ENCODE measurements around the gene CFAP221.

The CFAP221 gene

DNA sequence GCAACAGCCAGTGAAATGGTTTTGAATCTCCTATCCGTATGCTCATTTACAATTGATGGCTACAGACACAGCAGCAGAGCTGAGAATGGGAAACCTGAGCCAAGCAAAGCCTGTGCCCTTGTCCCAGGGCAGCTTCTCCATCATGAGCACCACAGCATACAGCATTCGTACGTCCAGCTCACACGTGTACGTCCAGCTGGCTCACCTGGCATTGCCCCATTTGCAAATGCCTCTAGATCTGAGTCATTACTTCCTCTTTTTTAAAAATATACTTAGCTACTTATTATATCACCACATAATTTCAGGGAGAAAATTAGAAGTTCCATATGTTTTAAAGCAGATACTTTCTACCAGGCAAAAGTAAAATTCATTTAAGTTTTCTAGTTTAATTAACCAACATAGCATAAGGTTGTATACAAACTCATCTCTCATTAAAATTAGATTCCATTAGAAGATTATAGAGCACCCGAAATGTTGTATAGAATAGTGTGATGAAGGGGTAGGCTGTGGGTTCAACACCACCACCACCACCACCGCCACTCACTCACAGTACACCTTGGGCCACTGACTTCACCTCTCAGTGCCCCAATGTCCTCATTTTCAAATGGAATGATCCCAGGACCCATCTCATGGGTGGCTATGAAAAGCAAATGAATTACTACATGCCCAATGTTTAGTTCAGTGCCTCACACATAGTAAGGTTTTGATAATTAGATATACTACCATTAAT, 103.4 kb downstream of the CFAP221 start:
- no peak for DNase-seq

DNA sequence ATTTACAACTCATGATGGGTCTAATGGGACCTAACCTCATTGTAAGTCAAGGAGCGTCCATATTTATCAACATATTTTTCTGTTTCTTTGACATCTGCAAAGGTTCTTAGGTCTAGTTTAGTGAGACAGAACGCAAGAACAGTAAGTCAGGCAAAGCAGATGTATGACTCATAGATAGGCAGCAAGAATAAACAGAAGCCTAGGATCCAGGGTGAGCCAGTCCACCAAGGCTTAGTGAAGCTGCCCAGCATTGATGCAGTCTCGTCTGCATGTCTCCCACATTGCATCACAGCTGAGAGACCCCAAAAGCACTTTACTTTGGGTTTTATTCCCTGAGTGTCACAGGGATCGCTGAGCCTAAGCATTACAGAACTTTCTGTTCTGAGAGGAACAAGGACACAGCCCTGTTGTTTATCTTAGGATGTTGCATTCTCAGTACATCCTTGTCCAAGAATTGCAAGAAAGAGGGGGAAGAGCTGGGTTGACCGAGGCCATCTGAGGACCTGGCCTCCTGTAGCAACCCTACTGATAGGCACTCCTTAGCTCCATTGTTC, 105.2 kb downstream of the CFAP221 start:
- no peak for DNase-seq

DNA sequence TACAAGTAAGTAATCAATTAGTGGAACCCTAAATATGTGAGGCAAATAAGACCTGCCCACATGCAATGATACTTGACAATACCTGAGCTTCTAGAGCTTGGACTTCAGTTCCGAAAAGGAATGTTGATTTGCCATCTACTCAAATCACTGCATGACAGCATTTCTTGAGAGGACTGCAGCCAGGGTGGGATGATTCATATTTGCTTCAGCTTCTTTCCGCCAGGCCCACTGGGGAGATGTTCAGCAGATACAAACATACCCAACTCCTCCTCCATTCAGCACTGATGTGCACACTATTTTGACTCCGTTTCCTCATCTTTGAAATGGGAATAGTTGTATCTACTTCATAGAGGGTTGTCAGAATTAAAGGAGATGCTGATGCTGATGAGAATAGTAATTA, 106.0 kb downstream of the CFAP221 start:
- no peak for DNase-seq

DNA sequence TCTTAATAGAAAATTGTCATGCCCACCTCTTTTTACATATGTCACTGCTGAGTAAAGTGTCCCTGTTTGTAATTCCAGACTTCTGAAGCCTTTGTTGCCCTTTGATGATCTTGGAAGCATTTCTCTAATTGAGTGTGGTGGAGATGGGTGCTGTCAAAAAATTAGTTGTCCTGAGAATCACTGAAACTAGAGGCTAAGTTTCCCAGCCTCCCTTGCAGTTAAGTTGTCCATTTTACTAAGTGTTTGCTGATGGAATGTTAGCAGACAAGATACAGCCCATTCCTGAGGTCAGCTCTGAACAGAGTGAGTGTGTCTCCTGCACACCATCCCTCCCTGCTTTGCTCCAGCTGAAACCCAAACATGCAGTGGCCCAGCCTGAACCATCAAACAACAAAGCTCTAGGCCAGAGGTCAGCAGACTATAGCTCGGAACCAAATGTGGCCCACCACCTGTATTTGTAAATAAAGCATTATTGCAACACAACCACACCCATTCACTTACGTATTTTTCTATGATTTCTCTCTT, 106.7 kb downstream of the CFAP221 start:
- no peak for DNase-seq

DNA sequence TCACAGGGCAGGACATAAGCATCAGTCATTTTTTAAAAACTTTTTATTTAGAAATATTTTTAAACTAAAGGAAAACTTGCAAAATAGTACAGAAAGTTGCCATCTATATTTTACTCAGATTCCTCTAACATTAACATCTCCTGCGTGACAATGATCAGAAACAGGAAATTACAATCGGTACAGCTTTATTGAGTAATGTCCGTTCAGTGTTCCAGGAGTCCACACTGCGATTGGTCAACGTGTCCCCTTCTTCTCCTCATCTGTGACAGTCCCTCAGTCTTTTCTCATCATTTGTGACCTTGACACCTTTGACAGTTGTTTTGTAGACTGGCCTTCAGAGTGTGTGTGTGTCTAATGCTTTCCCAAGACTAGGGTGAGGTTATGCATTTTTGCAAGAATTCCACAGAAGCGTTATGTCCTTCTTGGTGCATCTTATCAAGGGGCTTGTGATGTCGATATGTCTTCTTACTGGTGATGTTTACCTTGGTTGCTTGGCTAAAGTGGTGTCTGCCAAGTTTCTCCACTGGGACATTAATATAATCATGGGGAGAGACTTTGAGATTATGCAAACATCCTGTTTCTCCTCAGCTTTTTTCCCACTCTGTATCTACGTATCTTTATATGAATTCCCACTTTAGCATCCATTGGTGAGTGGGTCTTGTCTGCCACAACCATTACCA, 113.4 kb downstream of the CFAP221 start:
- no peak for DNase-seq

DNA sequence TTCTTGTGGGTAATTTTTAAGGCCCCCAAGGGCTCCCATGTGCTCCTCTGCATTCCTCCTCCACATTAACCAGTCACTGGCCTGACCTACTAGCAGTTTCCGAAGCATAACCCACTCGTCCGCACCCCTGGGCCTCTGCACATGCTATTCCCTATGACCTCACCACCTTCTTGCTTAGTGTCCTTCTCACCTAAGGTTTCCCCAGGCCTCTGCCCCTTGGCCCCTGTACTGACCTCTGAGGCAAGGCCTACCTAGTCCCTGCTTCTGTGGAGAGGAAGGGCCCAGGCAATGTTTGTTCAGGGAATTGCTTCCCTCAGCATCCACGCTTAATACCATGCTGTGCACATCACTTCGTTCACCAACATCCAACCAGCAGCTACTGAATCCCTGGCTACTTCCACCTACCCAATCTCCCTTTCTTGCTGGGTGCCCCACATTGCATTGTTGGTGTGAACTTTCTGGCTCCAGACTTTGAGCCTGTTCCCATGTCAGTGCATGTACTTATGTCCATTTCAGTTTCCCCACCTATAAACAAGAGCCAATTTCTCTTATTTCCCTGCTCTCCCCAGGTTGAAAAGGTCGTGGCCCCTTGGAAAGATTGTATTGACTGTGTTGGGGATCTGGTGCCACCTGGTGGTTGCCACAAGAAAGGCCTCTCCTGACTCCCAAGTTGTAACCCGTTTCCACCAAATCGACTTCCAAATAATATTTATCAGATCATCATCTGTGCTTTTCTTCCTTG, 115.5 kb downstream of the CFAP221 start:
- peak in 1 of 2 experiments; percentile 21 for DNase-seq

DNA sequence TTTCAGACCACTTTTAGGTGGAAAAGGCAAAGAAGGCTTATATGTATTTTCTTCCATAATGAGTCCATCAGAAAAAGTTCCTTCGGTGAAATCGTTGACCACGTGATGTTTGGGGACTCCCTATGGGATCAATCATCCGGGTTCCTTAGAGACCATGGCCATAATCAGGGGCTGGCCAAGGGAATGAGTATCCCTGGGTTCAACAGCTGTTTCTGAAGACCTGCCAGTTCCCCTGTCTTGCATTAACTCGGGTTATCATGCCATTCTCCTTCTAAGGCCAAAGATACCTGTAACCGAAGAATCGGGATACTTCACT, 116.1 kb downstream of the CFAP221 start:
- no peak for DNase-seq

DNA sequence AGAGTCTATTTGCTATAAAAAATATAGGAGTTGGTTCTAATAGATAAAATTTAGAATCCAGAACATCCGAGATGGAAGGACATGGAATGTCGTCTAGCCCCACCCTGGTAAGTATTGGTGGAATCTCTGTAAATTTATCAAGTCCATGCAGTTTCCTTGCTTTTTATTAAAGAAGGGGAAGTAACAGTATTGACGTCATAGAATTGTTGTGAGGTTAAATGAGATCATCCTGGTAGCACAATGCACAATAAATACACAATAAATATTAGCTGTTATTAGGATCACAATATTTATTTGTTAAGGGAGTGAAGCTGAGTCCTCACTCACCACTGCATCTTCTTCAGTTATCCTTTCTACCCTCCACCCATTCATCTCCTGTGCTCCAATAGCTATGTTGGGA, 118.0 kb downstream of the CFAP221 start:
- DNase-seq: no peak

DNA sequence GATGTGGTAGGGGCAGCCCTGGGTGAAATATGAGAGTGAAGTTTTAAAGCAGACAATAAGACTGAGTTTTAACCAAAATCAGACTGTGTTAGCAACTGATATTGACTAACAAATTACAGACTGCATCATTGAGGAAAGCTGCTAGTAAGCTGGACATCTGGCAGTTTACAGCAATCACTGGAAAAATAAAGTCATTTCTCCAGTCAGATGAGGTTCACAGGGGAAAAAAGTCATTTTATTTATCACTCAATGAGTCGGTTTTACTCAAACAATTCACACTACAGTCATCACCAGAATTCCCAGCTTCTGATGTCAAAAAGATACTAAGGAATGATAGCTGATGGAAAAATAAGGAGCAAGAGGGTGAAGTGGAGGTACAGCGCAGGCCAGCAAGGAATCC, 124.3 kb downstream of the CFAP221 start:
- DNase-seq: no peak

DNA sequence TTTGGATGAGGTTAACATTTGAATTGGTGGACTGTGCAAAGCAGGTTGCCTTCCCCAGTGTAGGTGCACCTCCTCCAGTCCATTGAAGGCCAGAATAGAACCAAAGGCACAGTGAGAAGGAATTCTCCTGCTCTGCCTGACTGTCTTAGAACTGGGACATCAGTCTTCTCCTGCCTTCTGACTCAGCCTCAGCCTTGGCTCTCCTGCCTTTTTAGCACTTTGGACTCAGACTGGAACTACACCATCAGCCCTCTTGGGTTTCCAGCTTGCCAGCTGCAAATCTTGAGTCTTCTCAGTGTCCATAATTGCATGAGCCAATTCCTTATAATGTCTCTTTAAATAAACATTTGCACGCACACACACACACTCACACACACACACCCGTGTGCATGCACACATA, 126.8 kb downstream of the CFAP221 start:
- DNase-seq: no peak

DNA sequence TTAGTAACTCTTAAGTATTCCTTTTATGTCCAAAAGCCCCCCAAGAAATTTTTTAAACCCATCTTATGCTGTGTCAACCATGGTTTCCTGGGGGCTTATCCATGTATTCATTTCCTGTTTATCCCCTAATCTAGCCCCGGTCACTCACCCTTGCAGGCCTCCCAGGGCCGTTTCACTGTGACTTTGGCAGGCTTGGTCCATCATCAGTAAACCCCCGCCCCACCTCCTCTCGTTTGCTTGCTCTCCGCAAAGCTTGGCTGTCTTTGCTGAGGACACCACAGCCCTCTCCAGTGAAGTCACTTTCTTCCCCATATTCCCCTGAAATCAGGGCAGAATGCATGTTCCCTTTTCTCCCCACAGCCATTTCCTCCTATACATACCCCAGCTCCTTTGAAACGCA, 127.5 kb downstream of the CFAP221 start:
- DNase-seq: no peak

DNA sequence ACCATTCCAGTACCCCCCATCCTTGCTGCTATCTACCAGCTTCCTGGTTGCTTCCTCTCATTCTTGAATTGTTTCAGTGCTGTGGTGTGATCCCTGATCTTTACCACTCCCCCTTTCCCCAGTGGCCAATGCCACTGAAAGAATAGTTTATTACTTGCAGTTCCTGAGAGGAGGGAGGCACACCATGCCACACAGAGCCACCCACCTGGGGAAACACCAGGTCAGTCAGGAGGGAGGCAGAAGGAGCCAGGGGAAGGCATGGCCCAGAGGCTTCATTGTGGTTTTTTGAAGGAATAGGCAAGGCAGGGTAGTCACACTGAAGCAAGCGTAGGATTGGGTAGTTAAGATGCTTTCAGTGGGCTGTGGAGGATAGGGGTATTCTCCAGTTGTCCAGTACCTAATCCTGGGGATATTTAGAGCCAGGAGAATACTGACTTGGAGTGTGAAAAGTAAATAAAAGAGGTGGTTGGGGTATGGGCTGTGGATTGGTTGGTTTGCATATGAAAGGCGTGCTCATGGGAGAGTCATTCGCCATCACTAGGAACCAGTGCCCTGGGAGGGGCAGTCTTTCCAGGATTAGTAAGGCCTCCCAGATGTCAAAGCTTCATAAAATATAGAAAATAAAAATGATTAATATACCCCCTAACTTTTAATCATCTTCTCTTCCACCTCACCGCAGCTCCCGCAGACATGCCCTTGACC, 128.1 kb downstream of the CFAP221 start:
- DNase-seq: no peak

DNA sequence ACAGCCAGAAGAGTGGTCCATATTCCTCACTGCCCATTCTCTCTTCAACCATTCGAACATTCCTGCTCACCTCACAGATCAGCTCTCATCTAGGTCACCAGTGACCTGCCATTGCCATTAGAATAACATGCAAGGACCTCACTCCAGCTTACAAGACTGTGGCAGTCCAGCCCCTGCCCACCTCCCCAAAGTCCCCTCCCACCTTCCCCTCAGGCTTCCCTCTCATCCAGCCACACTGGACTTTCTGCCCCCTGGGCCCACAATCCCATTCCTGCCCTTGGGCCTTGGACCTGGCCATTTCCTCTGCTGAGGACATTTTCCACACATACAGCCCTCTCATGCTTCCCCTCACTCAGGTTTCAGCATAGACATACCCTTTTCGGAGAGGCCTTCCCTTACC, 129.5 kb downstream of the CFAP221 start:
- DNase-seq: no peak

DNA sequence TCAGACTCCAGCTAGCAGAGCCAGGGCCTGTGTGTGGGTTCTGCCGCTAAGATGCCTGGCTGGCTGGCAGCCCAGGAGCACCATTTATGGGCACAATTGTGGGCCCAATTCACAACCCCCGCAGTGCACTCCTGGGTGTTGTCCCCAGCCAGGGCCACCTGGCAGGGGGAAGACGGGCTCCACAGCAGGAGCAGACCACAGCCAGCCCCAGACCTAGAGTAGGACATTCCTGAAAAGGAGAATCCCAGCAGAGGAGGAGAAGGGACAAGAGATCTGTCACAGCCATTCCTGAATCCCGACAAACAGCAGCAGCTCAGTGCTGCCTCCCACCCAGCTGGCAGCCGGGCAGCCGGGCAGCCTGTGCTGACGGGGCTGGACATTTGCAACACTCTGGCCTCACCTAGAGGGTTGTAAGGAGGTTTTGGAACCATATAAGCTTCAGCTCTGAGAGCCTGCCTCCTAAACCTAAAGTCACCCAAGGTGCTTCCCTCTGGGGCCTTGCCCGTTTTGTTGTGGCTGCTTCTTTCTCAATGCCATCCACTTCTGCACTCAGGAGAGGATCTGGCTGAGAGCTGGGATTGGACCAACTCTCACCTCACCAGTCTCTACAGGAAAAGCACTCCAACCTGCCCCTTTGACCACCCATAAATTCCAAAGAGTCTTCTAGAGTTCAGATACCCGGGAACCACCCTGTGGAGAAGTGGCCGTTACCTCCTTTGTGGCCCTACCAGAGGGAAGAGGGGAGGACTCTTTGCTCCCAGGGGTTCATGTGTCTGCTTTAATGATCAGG, 130.7 kb downstream of the CFAP221 start:
- DNase-seq: no peak

DNA sequence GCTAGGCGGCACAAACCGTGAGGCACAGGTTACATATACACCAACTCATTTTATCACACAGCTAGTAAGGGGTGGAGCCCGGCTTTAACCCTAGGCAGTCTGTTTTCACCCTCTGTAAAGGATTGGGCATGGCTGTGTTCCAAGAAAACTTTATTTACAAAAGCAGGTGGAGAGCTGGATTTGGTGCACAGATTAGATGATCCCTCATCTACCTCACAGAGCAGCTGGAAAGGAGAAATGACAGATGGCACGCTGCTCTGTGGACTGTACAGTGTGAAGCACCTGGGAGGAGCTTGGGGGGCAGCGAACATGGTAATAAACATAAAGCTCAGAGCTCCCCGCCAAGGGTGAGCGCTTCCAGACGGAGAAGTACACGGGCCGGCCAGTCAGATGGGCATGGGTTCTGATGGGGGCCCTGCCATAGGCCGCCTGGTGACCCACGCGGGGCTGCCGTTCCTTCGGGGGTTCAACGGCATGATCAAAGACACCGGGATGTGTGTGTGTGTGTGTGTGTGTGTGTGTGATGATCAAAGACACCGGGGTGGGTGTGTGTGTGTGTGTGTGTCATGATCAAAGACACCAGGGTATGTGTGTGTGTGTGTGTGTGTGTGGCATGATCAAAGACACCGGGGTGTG, 133.9 kb downstream of the CFAP221 start:
- DNase-seq: no peak

DNA sequence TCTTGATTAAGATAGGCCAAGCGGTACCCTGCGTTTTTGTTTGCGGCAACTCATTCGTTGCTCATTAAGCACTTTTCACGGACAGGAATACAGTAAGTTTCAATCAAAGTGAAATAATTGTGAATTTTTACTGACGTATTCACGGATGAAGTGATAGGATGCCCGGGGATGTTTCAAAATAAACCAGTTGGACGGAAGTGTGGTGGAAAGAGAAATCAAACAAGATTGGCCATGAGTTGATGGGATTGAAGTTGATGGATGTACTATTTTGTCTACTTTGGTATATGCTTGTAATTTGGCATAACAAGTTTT, 135.2 kb downstream of the CFAP221 start:
- DNase-seq: no peak

DNA sequence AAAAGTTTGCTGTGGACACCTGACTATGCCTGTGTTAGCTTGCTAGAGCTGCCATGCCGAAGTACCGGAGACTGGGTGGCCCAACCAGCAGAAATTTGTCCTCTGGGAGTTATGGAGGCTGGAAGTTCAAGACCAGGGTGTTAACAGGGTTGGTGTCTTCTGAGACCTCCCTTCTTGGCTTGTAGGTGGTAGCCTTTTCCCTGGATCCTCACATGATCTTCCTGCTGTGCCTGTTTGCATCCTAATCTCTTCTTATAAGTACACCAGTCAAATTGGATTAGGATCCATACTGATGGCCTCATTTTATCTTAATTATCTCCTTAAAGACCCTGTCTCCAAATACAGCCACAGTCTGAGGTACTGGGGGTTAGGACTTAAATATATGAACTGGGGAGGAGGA, 135.6 kb downstream of the CFAP221 start:
- no peak for DNase-seq

DNA sequence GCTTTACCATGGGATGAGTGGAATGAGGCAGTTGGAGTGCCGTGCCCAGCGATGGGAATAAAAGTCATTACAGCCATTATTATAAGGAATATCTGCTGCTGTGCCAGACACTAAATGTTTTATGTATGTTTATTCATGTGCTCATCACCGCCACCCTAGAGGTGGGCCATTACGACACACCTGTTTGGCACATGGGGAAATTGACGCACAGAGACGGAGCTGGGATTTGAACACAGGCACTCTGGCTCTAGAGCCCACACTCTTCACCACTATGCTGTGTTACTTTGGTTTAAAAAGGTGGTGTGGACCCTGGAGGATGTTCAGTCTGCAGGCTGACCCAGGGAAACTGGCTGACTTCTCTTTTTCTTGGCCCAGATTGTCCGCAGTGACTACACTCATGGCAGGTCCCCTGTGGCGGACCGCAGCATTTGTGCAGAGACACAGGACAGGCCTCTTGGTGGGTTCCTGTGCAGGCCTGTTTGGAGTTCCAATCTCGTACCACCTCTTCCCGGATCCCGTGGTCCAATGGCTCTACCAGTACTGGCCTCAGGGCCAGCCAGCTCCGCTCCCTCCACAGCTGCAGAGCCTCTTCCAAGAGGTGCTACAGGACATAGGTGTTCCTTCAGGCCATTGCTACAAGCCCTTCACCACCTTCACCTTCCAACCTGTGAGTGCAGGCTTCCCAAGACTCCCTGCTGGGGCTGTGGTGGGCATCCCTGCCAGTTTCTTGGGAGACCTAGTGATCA, 136.4 kb downstream of the CFAP221 start:
- no peak for DNase-seq

DNA sequence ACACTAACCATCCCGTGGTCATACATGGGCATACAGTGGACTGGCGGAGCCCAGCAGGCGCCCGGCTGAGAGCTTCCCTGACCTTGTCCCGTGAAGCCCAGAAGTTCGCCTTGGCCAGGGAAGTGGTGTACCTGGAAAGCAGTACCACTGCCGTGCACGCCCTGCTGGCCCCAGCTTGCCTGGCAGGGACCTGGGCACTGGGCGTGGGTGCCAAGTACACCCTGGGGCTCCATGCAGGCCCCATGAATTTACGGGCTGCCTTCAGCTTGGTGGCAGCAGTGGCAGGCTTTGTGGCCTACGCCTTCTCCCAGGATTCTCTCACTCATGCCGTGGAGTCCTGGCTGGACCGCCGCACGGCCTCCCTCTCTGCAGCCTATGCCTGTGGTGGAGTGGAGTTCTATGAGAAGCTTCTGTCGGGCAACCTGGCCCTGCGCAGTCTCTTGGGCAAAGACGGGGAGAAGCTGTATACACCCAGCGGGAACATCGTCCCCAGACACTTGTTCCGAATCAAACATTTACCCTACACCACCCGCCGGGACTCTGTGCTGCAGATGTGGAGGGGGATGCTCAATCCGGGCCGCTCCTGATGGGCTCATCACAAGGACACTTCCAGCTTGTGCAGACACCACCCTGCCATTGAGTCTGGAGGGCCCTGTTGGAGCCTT, 137.1 kb downstream of the CFAP221 start:
- DNase-seq: no peak

DNA sequence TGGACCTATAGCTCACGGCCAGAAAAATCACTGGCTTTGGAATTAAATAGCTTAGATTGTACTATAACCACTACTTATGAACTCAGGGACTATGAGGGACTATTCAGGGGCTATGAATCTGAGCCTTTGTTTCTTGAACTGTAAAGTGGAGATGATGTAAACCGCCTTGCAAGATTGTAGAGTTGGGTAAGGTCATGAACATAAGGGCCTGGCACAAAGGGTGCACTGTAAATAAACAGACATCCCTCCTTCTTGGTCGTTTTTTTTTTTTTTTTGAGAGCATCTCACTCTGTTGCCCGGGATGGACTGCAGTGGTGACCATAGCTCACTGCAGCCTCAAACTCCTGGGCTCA, 137.6 kb downstream of the CFAP221 start:
- DNase-seq: no peak

DNA sequence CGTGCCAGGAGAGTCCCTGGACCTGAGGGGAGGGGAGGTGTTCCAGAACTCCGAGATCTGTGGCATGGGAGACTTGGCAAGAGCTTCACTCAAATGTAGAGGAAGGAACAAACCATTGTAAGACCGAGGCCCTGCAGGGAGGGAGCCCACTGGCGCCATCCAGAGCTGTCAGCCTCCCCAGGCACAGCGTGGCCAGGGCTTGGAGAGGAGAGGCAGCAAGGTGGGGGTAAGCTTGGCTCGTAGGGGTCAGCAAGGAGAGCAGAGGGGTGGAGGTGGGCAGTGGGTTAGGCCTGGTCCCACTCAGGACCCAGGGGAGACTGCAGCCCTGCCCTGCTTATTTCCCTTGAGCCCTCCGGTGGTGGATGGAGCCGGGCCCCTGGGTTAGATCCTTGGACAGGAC, 138.3 kb downstream of the CFAP221 start:
- DNase-seq: no peak
